GM18909 (cell line): ENCODE data around the gene PHOX2A.

ENCODE experiments used
- ATAC-seq: cut with Tn5 transposase; IDR thresholded peaks from one replicate; pipeline ENCODE4 v1.9.1; 2021; ENCODE audit warnings: mild to moderate bottlenecking; ENCODE audit not compliant: unreplicated experiment, poor library complexity

PHOX2A gene

GRCh38 chr11:72235351-72236057 is 8.5 kb downstream of the PHOX2A start:
- ATAC-seq, result no peak

- no peak for ATAC-seq
These were observed 9.1 kb downstream of the PHOX2A start for GRCh38 chr11:72234920-72235319.

DNA sequence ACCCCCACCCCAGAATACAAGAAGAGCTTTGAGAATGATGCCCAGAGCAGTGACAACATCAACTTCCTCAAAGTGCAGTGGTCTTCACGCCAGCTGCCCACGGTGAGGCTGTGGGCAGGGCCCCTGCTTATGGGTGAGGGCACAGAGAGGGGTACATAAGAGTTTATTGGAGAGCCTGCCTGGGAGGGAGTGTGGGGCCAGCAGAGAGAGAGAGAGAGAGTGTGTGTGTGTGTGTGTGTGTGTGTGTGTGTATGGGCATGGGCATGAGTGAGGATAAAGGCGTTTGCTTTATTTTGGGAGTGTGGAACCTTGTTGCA is 9.5 kb downstream of the PHOX2A start:
- no peak for ATAC-seq

GRCh38 chr11:72233773-72234513 is 10.0 kb downstream of the PHOX2A start:
- no peak for ATAC-seq

- no peak for ATAC-seq
These were observed 10.8 kb downstream of the PHOX2A start for GRCh38 chr11:72233056-72233772.

- no peak for ATAC-seq
These were observed 11.5 kb downstream of the PHOX2A start for GRCh38 chr11:72232260-72233055.

DNA sequence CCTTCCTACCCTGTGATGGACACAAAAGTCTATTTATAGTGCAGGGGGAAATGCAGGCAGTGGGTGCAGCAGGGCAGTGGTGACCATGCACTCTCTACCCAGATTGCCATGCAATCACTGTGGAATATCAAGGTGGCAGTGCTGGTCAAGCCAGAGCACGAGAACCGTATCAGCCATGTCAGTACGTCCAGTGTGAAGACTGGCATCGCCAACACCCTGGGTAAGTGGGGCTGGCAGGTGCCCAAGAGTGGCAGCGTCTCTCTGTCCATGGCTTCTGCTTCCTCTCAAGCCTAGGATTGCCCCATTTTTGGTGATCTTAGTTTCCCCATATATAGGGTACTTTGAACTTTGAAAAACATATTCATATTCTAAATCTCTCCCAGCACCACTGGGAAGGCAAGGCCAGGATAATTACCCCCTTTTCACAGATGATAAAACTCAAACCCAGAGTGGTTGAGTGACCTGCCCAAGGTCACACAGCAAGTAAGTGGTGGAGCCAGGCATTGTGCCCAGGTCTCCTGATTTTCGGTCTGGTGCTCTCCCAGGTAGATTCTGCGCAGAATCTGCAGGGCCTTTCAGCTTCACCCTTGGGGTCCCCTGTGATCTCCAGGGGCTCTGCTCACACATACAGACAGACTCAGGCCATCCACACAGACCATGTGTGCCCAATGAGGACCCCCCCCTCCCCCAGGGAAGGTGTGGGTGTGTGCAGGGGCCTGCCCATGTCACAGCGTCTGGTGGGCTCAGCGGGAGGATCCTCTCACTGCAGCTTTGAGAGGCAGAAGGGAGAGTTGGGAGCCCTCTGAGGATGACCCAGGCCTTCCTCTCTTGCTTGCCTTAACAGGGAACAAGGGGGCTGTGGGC is 12.3 kb downstream of the PHOX2A start:
- ATAC-seq, result no peak

GRCh38 chr11:72230764-72231365 is 13.1 kb downstream of the PHOX2A start:
- no peak for ATAC-seq

GRCh38 chr11:72229925-72230763 is 13.8 kb downstream of the PHOX2A start:
- ATAC-seq, result no peak

DNA sequence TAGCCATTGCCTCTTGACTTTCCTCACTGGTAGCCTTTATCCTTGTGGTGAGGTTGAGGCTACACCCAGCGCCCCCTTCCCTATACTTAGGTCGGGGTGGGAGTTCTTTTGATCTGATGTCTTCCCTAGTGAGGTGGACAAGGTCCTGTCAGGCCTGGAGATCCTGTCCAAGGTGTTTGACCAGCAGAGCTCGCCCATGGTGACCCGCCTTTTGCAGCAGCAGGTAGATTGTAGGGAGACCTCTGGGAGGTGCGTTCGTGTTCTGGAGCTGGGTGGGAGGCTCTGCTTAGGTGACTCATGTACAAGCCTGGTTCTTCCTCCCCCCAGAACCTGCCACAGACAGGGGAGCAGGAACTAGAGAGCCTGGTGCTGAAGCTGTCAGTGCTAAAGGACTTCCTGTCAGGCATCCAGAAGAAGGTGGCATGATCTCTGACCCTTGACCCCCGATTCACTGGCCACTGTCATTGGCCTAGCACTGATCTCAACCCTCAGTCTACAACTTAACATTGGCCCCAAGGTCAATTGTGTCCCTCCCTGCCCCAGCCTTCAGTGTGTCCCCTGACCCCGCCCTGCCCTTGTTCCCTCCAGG is 14.5 kb downstream of the PHOX2A start:
- ATAC-seq, result no peak

GRCh38 chr11:72228844-72229231 is 15.1 kb downstream of the PHOX2A start:
- ATAC-seq, result no peak

DNA sequence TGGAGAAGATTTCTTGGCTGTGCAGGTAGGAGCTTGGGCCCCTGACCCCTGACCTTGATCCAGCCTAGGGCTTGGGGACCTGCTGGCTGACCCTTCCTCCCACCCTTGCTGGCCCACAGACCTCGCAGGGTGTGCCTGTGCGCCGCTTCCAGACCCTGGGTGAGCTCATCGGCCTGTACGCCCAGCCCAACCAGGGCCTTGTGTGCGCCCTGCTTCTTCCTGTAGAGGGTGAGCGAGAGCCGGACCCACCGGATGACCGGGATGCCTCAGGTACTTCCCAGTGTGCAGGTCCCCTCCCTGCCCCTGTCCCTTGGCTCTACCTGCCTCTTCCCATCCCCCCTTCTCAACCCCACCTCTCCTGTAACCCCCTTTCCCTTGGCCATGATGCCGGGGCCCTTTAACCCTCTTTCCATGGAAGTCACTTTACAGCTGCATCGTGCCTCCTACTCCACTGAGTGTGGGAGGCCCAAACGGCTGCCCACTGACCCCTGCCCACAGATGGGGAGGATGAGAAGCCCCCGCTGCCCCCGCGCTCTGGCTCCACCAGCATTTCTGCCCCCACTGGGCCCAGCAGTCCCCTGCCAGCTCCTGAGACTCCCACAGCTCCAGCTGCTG is 15.6 kb downstream of the PHOX2A start:
- ATAC-seq, result no peak

- no peak for ATAC-seq
These were observed 16.4 kb downstream of the PHOX2A start for GRCh38 chr11:72227316-72228228.

DNA sequence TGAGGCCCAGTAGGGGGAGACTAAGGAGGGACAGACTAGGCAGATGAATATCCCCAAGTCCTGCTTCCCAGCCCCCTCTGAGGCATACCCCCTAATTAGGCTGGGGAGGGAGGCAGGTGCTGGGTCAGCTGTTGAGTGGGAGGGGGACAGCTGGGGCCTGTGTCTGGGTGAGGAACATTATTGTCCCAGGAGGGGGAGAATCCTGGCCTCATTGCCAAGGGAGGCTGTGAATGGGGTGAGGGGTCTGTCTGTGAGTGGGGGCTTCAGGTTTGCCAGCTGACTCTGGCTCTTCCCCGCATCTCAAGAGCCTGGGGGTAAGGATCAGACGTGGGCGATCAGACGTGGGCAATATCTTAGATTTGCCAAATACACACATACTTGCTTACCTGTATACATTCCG is 17.3 kb downstream of the PHOX2A start:
- ATAC-seq, result no peak

- no peak for ATAC-seq
These were observed 18.5 kb downstream of the PHOX2A start for GRCh38 chr11:72225411-72225951.
